Right kidney (tissue), 1 donor: Measurements from ENCODE around the gene MOB3C.

Experiments used
- DNase-seq: peaks from one replicate; pipeline ENCODE4 v3.0.0-alpha.2; 2016

MOB3C gene

GRCh38 chr1:46642115-46642680 lies 25.6 kb upstream of the MOB3C start:
- no peak for DNase-seq

- DNase-seq: no peak
These were observed 22.9 kb upstream of the MOB3C start for GRCh38 chr1:46639547-46639946.

- no peak for DNase-seq
These were observed 22.3 kb upstream of the MOB3C start for GRCh38 chr1:46638921-46639320.

GRCh38 chr1:46637444-46638083 lies 21.0 kb upstream of the MOB3C start:
- DNase-seq: no peak

GRCh38 chr1:46635205-46635604 lies 18.6 kb upstream of the MOB3C start:
- no peak for DNase-seq

- no peak for DNase-seq
These were observed 14.1 kb upstream of the MOB3C start for GRCh38 chr1:46630719-46631118.

GRCh38 chr1:46623743-46624644 lies 7.4 kb upstream of the MOB3C start:
- no peak for DNase-seq

GRCh38 chr1:46622344-46622743 lies 5.7 kb upstream of the MOB3C start:
- DNase-seq: no peak

- DNase-seq: no peak
These were observed 5.3 kb upstream of the MOB3C start for GRCh38 chr1:46621930-46622329.

GRCh38 chr1:46619656-46620258 lies 3.1 kb upstream of the MOB3C start:
- no peak for DNase-seq

- DNase-seq: no peak
These were observed 2.3 kb upstream of the MOB3C start for GRCh38 chr1:46618754-46619415.

- no peak for DNase-seq
These were observed 1.2 kb upstream of the MOB3C start for GRCh38 chr1:46617833-46618232.

GRCh38 chr1:46617108-46617800 lies 643 bp upstream of the MOB3C start:
- no peak for DNase-seq

- no peak for DNase-seq
These were observed 876 bp downstream of the MOB3C start for GRCh38 chr1:46615735-46616134.

- no peak for DNase-seq
These were observed 1.5 kb downstream of the MOB3C start for GRCh38 chr1:46615088-46615487.

- no peak for DNase-seq
These were observed 2.0 kb downstream of the MOB3C start for GRCh38 chr1:46614604-46614984.

GRCh38 chr1:46613661-46614603 lies 2.7 kb downstream of the MOB3C start:
- DNase-seq: no peak

- no peak for DNase-seq
These were observed 3.5 kb downstream of the MOB3C start for GRCh38 chr1:46612937-46613660.

GRCh38 chr1:46611691-46612221 lies 4.9 kb downstream of the MOB3C start:
- DNase-seq: no peak
